Suppressor macrophage (primary cell): ENCODE results near the gene NBAS.
A peak's percentile ranks its signal among the peaks of the same experiment; 100 is the strongest.

Experiments used
- DNase-seq, 4 experiments: peaks; one replicate each; pipeline ENCODE4 v3.0.0-alpha.2; 2020 to 2022
- total RNA-seq, 17 experiments: gene quantifications; one replicate each; lab custom pipeline; 2026; ENCODE audit warnings: mixed read lengths in 6 of 17, inconsistent platforms in 3 of 17; lab: John Stamatoyannopoulos, UW

The NBAS gene
- total RNA-seq = 41.3 to 119 (median 92.5) reads per million in 17 experiments

DNA sequence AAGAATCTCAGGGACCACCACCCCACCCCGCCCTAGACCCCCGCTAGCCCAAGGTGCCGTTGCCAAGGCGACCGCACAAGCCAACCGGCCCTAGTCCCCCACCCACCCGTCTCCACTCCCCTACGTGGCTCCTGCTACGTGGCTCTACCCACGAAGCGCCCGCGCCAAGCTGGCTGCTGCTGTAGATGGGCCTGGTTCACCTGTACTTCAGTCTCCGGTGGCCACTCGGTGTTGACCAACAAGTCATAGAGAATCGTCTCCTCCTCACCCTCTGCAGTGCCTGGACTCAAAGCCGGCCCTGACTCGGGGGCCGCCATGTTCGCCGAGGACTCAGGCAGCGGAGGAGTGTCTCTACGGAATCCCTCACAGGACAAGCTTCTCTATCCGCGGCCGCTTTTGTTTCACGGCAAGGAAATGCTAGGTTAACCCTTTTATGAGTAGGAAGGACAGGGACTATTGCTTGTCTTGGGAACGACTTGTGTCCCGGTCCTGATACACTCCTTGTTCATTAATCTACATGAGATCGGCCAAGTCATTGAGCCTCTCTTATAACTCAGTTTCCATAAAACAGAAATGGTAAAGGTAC lies at the start of gene NBAS:
Gene NBAS, minus strand, starts transcription at position 347 of the 586 bp plus-strand sequence. Its CDS starts 30 bp downstream, at position 317.
- peak; percentile 84 to 92 (median 90) for DNase-seq

DNA sequence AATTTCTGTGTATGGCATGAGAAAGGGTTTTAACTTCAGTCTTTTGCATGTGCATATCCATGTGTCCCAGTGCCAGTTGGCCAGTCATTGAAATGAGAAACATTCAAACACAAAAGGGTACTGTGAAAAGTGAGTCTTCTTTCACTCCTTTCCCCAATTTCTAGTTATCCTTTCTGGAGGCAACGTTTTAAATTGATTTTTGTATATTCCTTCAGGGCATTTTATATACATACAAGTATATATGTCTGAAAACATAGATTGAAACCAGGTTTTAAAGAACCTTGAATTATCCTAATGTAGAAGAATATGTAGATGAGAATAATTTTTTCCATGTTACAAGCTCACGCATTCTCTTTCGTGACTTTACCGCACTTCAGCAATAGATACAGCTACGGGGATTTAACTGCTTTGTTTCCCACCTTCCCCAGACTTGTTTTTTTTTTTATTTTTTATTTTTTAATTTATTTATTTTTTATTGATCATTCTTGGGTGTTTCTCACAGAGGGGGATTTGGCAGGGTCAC lies 49.4 kb upstream of the NBAS start:
- DNase-seq = no peak

DNA sequence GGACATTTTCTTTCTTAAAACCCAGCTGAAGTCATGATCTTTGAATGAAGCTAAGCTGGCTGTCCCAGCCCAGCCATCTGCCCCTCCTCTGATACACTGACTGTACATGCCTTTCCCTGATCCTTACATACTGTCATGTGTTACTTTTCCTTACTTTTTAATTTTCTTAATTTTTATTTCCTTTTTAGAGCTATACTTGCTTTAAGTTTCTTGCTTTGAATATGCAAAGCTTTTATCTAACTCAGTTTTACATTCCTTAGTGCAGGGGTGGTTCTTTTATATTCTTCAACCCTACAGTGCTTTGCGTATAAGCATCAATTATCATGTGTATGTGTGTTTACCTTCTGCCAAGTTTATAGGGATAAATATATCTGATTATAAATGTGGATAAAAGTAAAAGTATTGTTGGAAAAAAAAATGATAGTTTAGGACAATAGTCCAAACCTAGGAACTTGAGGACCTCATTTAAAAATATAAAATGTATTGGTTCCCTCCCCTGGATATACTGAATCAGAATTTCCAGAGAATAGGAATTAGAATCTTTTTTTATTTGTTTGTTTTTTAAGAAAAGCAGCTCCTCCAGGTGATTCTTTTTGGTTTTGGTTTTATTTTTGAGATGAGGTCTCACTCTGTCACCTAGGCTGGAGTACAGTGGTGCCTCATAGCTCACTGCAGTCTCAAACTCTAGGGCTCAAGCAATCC lies 48.4 kb upstream of the NBAS start:
- no peak for DNase-seq

DNA sequence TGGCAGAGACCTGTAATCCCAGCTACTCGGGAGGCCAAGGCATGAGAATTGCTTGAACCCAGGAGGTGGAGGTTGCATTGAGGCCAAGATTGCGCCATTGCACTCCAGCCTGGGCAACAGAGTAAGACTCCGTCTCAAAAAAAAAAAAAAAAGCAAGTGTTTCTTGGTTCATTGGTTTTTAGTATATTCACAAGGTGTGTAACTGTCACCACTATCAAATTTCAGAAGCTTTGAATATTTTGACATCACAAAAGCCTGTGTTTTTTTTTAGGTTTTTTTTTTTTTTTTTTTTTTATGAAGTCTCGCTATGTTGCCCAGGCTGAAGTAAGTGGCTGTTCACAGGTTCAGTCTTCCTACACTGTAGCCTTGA lies 47.2 kb upstream of the NBAS start:
- no peak for DNase-seq

DNA sequence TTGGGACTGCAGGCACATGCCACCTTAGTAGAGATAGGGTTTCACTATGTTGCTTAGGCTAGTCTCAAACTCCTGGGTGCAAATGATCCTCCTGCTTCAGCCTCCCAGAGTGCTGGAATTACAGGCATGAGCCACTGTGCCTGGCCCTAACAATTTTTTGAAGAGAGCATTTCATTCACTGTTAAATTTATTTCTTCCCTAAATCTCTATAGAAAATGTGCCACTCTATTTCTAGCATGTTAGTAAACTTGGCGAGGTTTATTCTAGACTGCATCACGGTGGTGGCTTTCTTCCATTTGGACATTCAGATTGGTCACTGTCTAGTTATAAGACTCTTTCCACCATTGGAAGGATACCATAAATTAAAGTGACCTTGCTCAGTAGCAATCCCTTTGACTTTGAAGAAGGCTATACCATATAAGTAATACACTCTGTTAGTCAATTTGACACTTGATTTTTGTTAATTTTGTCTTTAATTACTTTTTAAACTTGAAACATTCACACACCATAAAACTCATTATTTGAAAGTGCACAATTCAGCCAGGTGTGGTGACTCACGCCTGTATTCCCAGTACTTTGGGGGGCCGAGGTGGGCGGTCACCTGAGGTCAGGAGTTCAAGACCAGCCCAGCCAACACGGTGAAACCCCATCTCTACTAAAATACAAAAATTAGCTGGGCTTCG lies 46.7 kb upstream of the NBAS start:
- DNase-seq = no peak

DNA sequence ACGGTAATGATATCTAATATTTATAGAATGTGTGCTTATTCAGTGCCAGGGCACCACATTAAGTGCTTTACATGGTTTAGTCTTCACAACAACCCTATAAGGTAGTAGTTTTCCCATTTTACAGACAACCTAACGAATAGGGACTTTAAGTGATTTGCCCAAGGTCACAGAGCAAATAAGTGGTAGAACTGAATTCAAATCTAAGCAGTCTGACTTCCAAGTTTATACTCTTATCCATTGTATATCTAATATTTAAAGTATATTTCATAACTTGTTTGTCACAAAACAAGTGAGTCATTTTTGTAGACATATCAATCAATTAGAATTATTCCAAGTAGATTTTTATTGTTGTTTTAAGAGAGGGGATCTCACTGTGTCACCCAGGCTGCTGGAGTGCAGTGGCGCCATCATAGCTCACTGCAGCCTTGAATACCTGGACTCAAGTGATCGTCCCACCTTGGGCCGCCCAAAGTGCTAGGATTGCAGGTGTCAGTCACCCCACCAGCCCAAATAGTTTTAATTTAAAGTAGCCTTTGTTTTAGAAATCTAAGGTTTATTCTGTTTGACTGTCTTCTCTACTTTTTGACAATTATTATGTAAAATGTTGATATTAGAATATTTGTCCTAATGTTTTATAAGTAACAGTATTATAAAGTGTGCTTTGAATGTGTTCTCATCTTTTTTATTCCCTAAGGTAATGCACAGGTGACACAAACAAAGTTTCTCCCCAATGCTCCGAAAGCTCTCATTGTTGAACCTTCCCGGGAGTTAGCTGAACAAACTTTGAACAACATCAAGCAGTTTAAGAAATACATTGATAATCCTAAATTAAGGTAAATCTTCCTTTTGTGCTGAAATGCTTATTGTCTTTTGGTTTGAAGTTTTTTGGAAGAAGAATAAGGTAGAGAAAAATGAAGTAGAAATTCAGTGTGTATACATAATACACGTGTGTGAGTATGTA lies 45.6 kb upstream of the NBAS start:
- no peak for DNase-seq

DNA sequence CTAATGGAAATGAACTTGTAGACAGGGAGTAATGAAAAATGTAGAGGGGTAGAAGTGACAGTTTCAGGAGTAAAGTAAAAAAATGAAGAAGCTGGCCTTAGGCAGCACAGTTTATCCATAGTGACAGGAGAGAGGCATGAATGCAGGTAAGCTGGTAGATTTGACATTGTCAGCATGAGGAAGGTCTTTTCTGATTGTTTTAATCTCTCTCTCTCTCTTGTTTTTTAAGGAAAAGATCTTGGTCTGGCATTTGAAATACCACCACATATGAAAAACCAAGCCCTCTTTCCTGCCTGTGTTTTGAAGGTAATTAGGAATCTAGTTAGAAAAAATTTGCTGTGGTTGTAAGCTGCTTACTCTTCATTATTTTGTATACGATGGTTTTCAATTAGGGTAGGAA lies 44.6 kb upstream of the NBAS start:
- DNase-seq = no peak

DNA sequence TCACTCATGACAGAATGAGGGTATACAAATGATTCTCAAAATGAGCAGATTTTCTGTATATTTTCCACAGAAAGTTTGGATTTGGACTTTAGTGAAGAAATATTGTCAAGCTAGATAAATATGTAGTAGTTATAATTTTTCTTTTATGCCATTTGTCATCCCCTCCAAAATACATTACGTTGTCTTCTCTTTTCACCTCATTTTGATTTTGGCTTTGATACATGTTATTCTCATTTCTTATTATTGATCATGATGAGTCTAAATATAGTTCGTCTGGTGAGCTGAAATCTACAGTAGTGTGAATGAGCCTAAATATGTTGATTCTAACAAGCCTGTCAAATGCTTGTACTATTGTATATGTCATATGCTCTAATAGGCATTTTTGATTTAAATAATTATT lies 42.8 kb upstream of the NBAS start:
- no peak for DNase-seq

DNA sequence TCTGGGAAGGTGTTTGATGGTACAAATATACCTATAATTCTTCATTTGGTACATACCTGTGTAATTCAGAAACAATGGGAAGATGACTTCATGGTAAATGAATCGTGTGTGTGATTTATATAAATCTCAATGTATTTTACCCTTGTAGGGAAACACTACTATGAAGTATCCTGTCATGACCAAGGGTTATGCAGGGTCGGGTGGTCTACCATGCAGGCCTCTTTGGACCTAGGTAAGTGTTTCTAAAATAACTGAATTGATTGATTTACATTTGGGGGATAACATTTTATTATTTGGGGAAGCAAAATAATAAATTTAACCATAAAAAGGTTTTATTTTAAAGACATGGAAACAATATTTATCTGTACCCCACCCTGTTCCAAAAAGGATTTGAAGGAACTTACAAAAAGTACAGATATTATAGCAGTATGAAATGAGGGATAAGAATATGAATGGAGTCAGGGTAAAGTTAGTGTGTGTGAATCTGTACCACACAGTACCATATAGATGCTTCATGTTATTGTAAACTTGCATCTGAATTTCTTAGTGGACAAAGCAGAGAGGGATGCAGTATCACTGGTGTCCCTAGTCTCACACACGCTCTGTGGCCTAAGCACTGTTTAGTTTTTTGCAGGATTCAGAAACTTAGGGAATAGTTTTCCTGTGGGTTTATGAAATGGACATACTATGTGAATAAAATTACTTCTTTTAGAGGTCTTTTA lies 42.1 kb upstream of the NBAS start:
- no peak for DNase-seq

DNA sequence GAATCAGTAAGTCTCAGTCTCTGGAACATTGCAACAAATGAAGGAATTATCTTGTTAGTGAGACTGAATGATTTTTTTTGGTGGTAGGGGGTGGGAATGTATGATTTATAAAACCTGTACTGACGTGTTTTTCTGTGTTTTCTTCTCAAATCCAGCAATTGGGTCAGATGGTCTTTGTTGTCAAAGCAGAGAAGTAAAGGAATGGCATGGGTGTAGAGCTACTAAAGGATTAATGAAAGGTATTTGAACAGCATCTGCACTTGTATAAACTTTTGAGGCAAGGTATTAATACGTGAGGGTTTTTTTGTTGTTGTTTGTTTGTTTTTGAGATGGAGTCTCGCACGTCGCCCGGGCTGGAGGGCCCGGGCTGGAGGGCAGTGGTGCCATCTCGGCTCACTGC lies 41.3 kb upstream of the NBAS start:
- no peak for DNase-seq

DNA sequence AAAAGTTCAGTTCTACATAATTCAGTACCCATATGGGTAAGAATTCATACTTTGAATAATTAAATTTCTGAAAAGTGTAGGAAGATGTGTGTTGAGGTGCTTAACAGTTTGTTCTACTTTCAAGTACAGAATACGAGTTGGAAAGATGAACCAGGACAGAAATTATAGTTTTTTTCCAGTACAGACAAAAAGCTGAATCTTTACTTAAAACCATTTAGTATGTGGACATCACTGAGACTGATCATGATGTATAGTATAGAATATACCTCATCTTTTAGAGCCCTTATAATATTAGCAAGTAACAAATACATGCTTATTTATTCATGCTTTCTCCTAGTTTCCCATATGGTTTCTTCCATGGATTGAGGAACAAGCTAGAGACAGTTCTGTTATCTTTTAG lies 40.5 kb upstream of the NBAS start:
- no peak for DNase-seq

DNA sequence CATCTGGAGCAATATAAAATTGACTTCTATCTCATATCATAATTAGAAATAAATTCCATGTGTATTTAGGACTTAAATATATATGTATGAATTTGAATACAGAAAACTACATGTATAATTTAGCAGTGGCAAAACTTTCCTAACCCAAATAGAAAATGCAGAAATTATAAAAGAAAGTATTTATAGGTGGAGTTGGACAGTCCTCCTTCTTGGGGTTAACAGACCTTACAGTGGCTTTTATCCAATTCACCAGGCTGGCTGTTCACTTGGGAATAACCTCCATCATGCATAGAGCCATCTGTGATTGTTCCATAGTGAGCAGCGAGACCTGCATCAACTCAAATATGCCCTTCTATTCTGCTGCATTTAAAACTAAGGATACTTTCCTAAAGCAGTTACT lies 38.9 kb upstream of the NBAS start:
- no peak for DNase-seq

DNA sequence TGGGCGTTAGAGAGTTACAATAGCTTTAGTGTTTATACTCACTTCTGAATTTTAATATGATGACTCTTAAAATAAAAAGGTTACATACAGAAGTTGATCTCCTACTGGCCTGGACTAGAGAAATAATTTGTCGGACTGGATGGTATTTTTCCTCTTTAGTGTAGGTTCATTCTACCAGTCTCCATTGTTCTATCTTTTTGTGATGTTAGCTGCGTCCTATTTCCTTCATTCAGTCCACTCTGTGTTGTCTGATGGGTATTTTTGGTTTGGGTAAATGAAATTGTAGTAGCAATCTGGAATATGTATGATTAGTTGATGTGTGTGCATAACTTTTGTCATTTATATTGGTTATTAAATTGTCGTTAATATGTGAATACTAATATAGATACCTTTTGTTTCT lies 35.8 kb upstream of the NBAS start:
- DNase-seq = no peak

DNA sequence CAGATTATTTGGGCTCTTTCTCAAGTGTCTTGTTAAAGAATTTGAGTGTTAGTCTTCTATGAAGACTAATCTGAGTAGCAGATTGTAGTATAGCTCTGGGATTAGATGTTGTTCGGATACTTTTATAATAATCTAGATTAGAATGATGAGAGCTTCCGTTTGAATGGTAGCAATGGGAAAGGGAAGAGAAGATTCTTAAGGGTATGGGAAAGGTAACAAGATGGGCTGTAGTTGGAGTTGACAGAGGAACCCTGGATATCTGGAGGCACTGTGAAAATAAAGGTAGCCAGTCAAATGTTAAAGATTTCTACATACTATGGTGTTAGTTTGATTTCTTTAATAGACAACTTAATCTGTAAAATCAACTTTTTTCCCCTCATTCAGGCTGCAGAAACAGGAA lies 35.2 kb upstream of the NBAS start:
- no peak for DNase-seq

DNA sequence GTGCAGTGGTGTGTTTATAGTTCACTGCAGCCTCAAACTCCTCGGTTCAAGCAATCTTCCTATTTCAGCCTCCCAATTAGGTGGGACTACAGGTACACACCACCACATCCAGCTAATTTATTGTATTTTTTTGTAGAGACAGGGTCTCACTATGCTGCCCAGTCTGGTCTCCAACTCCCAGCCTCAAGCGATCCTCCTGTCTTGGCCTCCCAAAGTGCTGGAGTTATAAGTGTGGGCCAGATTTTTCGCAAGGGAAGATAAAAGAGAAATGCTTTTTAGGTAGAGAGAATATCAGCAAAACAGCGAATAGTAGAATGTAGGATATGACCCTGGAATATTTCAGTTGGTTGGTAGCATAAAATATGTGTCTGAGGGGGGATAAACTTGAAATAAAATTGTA lies 34.8 kb upstream of the NBAS start:
- DNase-seq = no peak

DNA sequence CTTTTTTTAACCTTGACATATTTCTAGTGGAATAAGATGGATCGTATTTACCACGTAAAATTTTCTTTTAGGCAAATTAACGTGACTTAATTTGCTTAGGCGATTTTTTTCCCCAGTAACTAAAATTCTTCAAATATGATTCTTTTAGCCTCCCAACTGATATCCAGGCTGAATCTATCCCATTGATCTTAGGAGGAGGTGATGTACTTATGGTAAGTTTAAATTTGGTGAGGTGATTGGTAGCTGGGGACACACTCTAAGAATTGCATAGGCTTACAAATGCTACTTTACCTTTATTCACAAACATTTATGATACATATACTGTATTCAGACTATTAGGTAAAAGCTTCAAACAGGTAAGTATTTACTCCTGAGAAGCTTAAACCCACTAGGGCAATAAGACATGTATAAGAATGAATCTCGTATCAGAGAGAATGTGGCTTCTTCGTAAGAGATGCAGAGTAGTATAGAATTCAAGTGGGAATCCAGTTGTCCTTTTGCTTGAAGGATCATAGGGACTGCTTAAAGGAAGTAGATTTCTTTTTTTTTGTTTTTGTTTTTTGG lies 34.3 kb upstream of the NBAS start:
- DNase-seq = no peak

DNA sequence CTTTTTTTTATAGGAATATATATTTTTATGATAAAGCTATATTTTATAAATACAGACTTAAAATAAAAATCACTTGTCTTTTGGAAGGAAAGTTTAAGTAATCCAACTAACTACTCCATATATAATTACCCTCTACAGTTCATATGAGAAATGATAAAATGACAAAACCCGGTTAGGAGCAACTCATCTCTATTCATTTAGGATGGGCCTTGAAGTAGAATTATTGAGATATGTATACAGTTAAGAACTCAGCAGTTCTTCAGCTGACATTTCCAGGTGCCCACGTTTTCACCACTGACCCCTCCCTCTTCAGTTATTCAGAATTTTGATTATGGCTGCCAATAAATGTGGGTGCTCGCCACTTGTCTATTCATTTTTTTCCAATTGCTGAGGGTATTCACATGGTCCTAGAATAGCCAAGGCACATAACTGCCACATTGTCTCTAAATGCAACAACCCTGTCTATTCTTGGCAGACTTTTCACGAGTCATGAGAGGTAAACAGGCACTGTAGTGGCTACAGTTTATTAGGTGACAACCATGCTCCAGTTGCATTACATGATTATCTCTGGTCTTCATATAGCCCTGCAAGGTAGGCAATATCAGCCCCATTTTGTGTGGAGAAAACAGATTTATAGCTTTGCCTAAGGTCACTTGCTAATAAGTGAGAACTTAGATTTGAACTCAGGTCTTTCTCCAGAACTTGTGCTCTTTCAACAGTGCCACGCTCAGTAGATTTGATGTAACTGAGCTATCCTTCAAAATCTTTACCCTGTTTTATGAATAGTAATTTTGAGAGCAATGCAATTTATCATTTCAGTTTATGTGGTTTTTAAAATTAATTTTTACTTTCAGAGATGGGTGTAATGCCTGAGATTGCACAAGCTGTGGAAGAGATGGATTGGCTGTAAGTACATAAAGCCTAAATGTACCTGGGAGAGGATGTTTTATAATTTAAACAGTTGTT lies 33.4 kb upstream of the NBAS start:
- DNase-seq = no peak

DNA sequence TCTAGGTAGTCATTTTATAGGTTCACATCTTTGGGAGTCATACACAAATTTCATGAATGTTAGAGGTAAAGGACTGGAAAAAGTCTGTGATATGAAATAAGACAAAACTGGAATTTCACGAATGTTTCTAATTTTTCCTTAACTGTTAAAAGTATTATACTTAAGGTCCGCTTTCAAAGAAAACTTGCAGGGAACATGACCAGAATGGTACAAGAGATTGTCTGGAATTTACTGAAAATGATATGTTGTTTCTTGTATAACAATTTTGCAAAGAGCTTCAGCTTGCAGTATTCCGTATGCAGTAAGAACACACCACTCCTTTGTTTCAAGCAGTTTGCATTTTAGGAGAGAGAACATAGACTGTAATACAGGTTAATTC lies 32.2 kb upstream of the NBAS start:
- DNase-seq = no peak

DNA sequence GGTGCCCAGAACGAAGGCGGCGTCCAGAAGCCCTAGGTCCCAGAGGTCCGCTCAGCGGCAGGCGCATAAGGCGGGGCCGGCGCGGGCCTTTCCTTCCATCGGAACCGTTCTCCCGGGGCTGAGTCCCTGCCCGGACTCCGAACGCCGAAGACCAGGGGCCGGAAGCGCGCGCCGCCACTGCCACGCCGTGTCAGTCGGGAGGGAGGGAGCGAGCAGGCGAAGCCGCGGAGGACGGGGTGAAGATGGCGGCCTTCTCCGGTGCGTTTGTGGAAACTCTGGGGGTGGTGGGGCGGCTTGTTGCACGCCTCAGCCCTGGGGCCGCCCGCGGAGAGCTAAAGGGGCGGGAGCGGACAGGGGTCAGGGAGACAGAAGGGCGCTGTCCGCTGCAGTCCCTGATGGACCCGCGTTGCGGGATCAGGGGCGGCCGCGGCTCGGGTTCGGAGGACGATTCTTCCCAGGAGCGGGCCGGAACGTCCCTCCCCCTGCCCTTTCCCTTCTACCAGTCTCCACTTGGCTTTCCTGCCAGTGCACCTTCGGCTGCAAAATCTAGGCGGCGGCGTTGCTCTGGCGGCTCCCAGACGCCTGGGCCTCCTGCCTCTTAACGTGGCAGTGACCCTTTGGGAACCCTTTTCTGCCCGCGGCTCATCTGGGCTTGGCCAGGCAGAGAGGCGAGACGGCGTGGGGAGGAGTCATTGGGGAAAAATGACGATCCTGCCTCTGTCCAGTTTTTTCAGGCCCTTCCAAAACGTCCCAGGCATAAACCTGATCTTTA lies 30.7 kb upstream of the NBAS start, which contains the start of gene DDX1:
Gene DDX1, plus strand, starts transcription at position 177 of the 772 bp plus-strand sequence. Its CDS starts 66 bp downstream, at position 243.
- DNase-seq = peak; percentile 89 to 95 (median 93)

DNA sequence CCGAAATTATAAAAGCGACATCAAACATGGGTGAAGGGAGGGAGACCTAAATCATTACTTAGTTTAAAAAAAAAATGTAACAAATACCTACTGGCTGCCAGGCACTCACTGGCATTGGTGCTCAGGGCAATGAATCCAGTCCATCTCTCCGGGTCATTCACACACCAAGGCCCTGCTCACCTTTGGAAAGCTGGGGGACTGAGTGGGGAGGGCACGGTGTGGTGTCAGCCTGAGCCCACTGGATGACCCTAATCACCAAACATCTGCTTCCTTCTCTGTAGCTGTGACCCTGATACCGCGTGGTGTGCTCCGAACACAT lies 30.2 kb upstream of the NBAS start:
- DNase-seq = no peak
